GM10847 (cell line): ENCODE data around the gene RBMS3.

ENCODE experiments used
- POLR2A ChIP-seq: IDR thresholded peaks from 2 replicates; pipeline ENCODE4 v1.6.1; 2011; ENCODE audit not compliant: insufficient read length; ENCODE audit errors: extremely low read depth

The RBMS3 gene

DNA sequence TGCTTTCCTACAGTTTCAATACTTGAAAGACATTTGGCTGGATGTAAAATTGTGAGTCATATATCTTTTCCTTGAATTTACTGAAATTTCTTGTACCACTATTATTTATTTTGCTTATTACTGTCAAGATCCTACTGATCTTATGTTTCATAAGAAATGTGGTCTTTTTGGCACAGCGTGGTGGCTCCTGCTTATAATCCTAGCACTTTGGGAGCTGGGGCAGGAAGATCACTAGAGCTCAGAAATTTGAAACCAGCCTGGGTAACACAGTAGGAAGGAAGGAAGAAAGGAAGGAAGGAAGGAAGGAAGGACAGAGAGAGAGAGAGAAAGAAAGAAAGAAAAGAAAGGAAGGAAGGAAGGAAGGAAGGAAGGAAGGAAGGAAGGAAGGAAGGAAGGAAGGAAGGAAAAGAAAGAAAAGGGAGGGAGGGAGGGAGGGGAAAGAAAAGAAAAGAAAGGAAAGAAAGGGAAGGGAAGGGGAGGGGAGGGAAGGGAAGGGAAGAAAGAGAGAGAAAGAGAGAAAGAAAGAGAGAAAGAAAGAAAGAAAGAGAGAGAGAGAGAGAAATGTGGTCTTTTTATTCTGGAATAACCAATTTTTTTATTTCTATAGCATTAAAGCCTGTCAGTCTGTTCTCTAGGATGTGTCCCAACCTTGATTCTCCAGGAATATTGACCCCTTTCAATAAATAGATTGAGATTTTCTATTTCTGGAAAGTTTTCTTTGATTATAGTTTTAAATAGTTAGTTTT lies 753.5 kb downstream of the RBMS3 start:
- no peak for TF ChIP-seq POLR2A

DNA sequence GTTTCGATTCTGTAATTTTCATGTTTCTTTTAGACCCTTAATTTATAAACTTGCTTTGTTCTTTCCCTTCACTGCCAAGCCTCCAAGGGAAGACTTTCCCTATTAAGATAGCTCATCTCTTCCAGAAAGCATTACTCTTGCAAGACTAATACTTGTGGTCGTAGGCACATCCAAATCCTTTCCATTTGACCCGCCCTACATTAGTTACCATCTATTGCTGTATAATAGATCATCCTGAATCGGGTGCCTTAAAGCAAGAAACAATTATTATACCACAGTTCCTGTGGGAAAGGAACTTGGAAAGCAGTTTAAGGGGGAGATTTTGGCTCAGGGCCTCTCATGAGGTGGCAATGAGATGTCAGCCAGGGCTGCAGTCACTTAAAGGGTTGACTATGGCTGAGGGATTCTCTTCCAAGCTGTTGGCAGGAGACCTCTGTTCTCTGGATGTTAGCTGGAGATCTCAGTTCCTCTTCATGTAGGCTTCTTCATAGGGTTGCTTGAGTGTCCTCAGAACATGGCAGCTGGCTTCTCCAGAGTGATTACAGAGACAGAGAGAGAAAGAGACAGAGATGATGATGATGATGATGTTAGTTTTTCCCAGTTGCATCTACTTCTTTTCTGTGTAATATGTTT lies 755.2 kb downstream of the RBMS3 start:
- TF ChIP-seq POLR2A, result no peak

DNA sequence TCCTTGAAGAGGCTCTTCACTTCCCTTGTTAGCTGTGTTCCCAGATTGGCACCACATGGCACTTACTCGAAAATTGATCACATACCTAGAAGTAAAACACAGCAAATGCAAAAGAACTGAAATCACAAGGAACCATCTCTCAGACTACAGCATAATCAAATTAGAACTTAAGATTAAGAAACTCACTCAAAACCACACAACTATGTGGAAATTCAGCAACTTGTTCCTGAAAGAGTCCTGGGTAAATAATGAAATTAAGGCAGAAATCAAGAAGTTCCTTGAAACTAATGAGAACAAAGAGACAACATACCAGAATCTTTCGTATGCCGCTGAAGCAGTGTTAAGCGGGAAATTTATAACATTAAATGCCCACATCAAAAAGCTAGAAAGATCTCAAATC lies 759.3 kb downstream of the RBMS3 start:
- no peak for TF ChIP-seq POLR2A

DNA sequence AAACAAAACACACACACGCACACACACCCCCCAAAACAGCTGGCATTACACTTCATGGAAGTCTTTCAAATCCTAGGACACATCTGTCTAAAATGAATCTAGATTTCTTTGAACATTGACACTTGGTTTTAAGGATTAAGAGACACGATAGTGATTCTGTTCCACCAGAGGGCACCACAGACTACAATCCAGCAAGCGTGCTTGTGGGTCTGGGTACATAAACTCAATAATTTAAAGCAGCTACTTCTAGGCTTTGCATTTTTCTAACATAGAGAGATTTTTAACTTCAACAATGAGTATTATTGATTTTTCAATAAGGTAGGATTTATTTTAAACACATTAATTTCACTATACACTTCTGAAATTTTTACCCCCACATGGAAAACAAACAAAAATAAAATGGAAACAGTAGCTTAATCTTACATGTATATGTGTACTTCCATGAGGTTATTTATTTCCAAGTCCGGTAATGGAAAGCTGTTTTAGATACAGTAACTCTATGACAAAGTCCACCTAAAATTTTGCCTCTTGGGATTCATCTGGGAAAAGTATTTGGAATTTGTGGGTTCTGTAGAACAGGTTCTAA lies 761.5 kb downstream of the RBMS3 start:
- no peak for TF ChIP-seq POLR2A

DNA sequence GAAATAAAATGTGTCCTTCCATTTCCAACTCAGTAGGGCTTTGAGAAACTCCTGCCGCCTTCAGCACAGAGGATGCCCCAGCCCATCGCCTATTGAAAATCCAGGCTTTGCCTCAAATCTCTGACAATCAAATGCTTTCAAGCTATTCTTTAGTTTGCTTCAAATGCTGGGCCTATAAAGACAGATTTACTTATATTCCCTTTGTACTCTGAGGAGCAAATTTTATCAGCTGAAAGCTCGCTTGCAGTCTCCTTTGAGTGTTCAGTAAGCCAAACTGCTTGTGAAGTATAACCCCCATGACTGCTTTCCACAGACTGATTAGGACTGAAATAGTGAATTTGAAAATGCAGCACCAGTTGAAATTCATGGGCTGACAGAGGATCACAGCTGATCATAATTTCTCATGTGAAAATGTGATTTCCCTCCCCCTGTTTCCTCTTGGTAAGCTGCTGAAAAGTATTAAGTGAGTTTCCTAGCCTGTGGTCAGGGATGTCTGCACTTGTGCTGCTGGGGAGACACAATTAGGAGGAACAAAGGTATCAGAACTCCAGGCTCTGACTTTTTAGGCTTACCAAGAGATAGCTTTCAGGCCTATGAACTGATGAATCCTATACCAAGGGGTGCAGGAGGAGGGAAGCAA lies 762.2 kb downstream of the RBMS3 start:
- no peak for TF ChIP-seq POLR2A

DNA sequence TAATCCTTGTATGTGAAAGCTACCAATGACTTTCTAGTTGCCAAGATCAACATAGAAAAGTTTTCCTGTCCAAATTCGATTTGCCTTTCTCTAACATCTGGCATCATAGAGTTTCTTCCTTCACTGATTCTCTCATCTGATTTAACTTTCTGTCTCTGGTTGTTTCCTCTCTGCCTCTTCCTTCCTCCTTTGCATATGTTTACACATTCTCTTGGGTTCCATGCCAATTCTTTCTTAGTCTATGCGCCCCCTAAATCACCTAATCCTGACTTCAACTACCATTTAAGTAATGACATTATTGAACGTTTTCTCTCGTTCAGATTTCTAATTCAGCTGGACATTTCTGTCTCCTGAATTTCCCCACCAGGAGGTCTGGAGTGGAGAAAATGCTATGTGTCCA lies 763.6 kb downstream of the RBMS3 start:
- no peak for TF ChIP-seq POLR2A

DNA sequence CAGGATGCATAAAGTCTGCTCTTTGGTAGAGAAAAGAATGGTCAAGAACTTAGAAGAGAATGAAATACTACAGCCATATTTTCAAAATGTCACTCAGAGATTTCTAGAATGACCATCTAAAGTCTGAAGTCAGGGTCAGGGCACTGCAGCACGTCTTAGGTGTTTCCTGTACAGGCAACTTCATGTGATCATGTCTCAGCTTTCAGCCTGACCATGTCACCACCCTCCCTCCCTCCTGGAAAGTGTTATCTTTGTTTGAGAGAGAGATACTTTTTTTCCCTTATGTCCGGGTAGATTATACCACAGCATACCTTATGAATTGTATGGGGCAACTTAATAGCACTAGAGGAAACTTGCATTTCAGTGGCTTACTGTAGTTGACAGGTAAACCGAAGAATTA lies 767.6 kb downstream of the RBMS3 start:
- TF ChIP-seq POLR2A, result no peak

DNA sequence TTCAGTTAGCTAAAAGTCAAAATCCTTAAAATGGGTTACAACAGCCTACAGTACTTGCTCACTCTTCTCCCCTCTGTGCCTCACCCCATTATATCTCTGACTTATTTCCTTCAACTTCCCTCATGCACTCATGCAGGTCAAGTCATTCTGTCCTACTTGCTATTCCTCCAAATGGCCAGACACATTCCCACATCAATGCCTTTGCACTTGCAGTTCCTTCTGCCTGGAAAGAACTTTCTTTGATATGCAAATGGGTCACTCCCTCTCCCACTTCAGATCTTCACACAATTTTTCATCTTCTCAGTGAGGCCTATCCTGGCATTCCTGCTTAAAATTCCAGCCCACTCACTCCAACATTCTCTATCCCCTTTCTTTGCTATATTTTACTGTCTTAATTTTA lies 778.4 kb downstream of the RBMS3 start:
- no peak for TF ChIP-seq POLR2A
